Keratinocyte (primary cell): ENCODE data around the gene ENKUR. TPM values are rescaled to one million over a fixed set of nuclear protein-coding genes. Genes with fewer than 3 reads are reported as not detected.

Source experiments
- DNase-seq: peaks from one replicate; pipeline ENCODE4 v3.0.0-alpha.2; 2011; ENCODE audit warnings: low read depth, missing footprints, low spot score
- FAIRE-seq: peaks from 2 replicates; lab custom pipeline; 2011; peaks lifted over from hg19 to GRCh38; lab: Jason Lieb, UNC
- H2AFZ ChIP-seq: 2 replicates; pipeline ENCODE4 v1.6.0; 2012; ENCODE audit warnings: low read length, control low read depth, inconsistent platforms; ENCODE audit not compliant: control insufficient read depth
- H3K27ac ChIP-seq: 2 replicates; pipeline ENCODE4 v1.5.1; 2011; ENCODE audit warnings: low read length; ENCODE audit not compliant: control insufficient read depth, insufficient read depth
- H3K27me3 ChIP-seq: 3 replicates; pipeline ENCODE4 v1.6.0; 2011; ENCODE audit warnings: low read length; ENCODE audit not compliant: control insufficient read depth, insufficient read depth; ENCODE audit errors: extremely low read depth
- H3K36me3 ChIP-seq, 2 experiments: 2 replicates in 1 of 2; 3 replicates in 1 of 2; pipeline ENCODE4 v1.5.1; 2011; ENCODE audit warnings: low read length in 2 of 2, mild to moderate bottlenecking in 1 of 2; ENCODE audit not compliant: control insufficient read depth in 2 of 2, insufficient read depth in 2 of 2; ENCODE audit errors: extremely low read depth in 1 of 2
- H3K4me1 ChIP-seq: 3 replicates; pipeline ENCODE4 v1.5.1; 2011; ENCODE audit warnings: low read length; ENCODE audit not compliant: control insufficient read depth, insufficient read depth; ENCODE audit errors: extremely low read depth
- H3K4me2 ChIP-seq: 3 replicates; pipeline ENCODE4 v1.6.0; 2011; ENCODE audit warnings: low read depth, low read length; ENCODE audit not compliant: control insufficient read depth, insufficient read depth; ENCODE audit errors: extremely low read depth
- H3K4me3 ChIP-seq, 3 experiments: fragments of 200-600 bp in 1 of 3; sonication (generic) in 1 of 3; 2 replicates in 2 of 3; 3 replicates in 1 of 3; pipeline ENCODE4 v1.5.1; 2011 to 2016; ENCODE audit warnings: low read length in 3 of 3, mild to moderate bottlenecking in 3 of 3, control low read depth in 2 of 3, inconsistent platforms in 1 of 3, low read depth in 1 of 3, mixed read lengths in 1 of 3, mixed run types in 1 of 3, moderate library complexity in 1 of 3; ENCODE audit not compliant: control insufficient read depth in 2 of 3, insufficient read depth in 2 of 3; ENCODE audit errors: extremely low read depth in 1 of 3
- H3K79me2 ChIP-seq: 2 replicates; pipeline ENCODE4 v1.6.0; 2012; ENCODE audit warnings: low read length; ENCODE audit not compliant: control insufficient read depth, insufficient read depth
- H3K9ac ChIP-seq: 3 replicates; pipeline ENCODE4 v1.6.0; 2011; ENCODE audit warnings: low read length; ENCODE audit not compliant: control insufficient read depth, insufficient read depth; ENCODE audit errors: extremely low read depth
- H3K9me1 ChIP-seq: 3 replicates; pipeline ENCODE4 v1.6.0; 2011; ENCODE audit warnings: low read length; ENCODE audit not compliant: control insufficient read depth, insufficient read depth; ENCODE audit errors: extremely low read depth
- H3K9me3 ChIP-seq: 2 replicates; pipeline ENCODE4 v1.5.1; 2012; ENCODE audit warnings: low read depth, low read length; ENCODE audit not compliant: control insufficient read depth
- H4K20me1 ChIP-seq: 3 replicates; pipeline ENCODE4 v1.6.0; 2011; ENCODE audit warnings: low read length; ENCODE audit not compliant: control insufficient read depth, insufficient read depth; ENCODE audit errors: extremely low read depth
- CTCF ChIP-seq, 3 experiments: IDR thresholded peaks in 1 of 3; conservative IDR thresholded peaks in 1 of 3; optimal IDR thresholded peaks in 1 of 3; 2 replicates in 2 of 3; 3 replicates in 1 of 3; pipeline versions ENCODE3 to v1.5.1; 2011; ENCODE audit warnings: low read length in 3 of 3, mild to moderate bottlenecking in 3 of 3, moderate library complexity in 2 of 3, control low read depth in 1 of 3, inconsistent platforms in 1 of 3; ENCODE audit not compliant: insufficient read depth in 2 of 3; ENCODE audit errors: extremely low read depth in 1 of 3
- EZH2 ChIP-seq: IDR thresholded peaks from one replicate; pipeline ENCODE4 v1.6.1; 2012; ENCODE audit warnings: inconsistent platforms, mild to moderate bottlenecking, low read length, moderate library complexity
- dilution Hi-C: fragments of 300-500 bp; cut with MboI; formaldehyde crosslinking; loops from one replicate; pipeline ENCODE4 v1.7.0; 2020; ENCODE audit warnings: low sequenced_read_pairs; ENCODE audit not compliant: extremely low pct_ligation_motif_present
- polyA plus RNA-seq, 5 experiments: library from polyadenylated mRNA; depleted of rRNA in 3 of 5; stranded (reverse) in 3 of 5; stranded (forward) in 1 of 5; unstranded in 1 of 5; fragments of >200 nt; gene quantifications; 1 replicate in 1 of 5; 2 replicates in 3 of 5; 3 replicates in 1 of 5; pipeline versions ENCODE4 v1.2.1 to v1.2.3, GENCODE V29; 2011 to 2012; ENCODE audit warnings: missing spikeins in 2 of 5, low read depth in 1 of 5, low replicate concordance in 1 of 5

Gene ENKUR
- polyA plus RNA-seq, 1 donor (not counting 4 experiments of a cell fraction or from before 2014, with no cell fraction given): 0.03 TPM

GRCh38 chr10:24993237-24993958 lies 22.6 kb downstream of the ENKUR start:
- Histone ChIP-seq H3K36me3 (no peaks in the 10 kb centered on the region), H3K4me1 (no peaks in the 10 kb centered on the region), H3K79me2 (no peaks in the 10 kb centered on the region), H4K20me1 (no peaks in the 10 kb centered on the region), H3K9me3 (no peaks in the 10 kb centered on the region), H2AFZ (no peak overlapping the region), H3K9me1 (no peaks in the 10 kb centered on the region), H3K4me2 (no peak overlapping the region), H3K27me3 (no peaks in the 10 kb centered on the region), H3K27ac (no peak overlapping the region), H3K4me3 (no peak overlapping the region), H3K9ac (no peak overlapping the region)
- no peak for FAIRE-seq
- no peak for TF ChIP-seq CTCF (optimal IDR thresholded peaks at IDR 0.05 in 1 of 3, IDR thresholded peaks at IDR 0.05 in 1 of 3, conservative IDR thresholded peaks at IDR 0.05 in 1 of 3; ENCODE audit: extremely low read depth in 1 of 3, insufficient read depth in 2 of 3, low read length in 3 of 3)
- no peak for TF ChIP-seq EZH2
- dilution Hi-C loops: no loop called here
- DNase-seq: no peak

GRCh38 chr10:24992512-24993133 lies 23.3 kb downstream of the ENKUR start:
- H3K27me3 ChIP-seq: no peaks in the 10 kb centered on the region
- TF ChIP-seq EZH2 (no peak), CTCF (optimal IDR thresholded peaks at IDR 0.05 in 1 of 3, IDR thresholded peaks at IDR 0.05 in 1 of 3, conservative IDR thresholded peaks at IDR 0.05 in 1 of 3; ENCODE audit: extremely low read depth in 1 of 3, insufficient read depth in 2 of 3, low read length in 3 of 3) (no peak)
- FAIRE-seq: no peak
- H3K79me2 ChIP-seq: no peaks in the 10 kb centered on the region
- H3K9ac ChIP-seq: no peak overlapping the region
- no peak overlapping the region for H2AFZ ChIP-seq
- H4K20me1 ChIP-seq: no peaks in the 10 kb centered on the region
- no peak overlapping the region for H3K27ac ChIP-seq
- dilution Hi-C loops: no loop called here
- H3K9me1 ChIP-seq: no peaks in the 10 kb centered on the region
- no peaks in the 10 kb centered on the region for H3K36me3 ChIP-seq
- no peaks in the 10 kb centered on the region for H3K9me3 ChIP-seq
- no peak for DNase-seq
- no peak overlapping the region for H3K4me2 ChIP-seq
- H3K4me3 ChIP-seq: no peak overlapping the region
- no peaks in the 10 kb centered on the region for H3K4me1 ChIP-seq
